Occipital lobe (tissue), 2 donors: ENCODE data around the gene TM2D1. TPM values are rescaled to one million over a fixed set of nuclear protein-coding genes. Genes with fewer than 3 reads are reported as not detected.
"Not testable (repeated sequence)": the region's sequence is repeated elsewhere in the genome, so short reads cannot be mapped to it uniquely, and the experiment has no call there.

Experiments used
- DNase-seq: peaks from one replicate; lab custom pipeline; 2025; lab: John Stamatoyannopoulos, UW
- total RNA-seq: library from RNA; depleted of rRNA; stranded (reverse); fragments of >200 nt; gene quantifications from one replicate; pipeline ENCODE4 v1.2.3, GENCODE V29; 2014

Gene TM2D1
- total RNA-seq, 1 donor from 2014 or later: 78.9 TPM

DNA sequence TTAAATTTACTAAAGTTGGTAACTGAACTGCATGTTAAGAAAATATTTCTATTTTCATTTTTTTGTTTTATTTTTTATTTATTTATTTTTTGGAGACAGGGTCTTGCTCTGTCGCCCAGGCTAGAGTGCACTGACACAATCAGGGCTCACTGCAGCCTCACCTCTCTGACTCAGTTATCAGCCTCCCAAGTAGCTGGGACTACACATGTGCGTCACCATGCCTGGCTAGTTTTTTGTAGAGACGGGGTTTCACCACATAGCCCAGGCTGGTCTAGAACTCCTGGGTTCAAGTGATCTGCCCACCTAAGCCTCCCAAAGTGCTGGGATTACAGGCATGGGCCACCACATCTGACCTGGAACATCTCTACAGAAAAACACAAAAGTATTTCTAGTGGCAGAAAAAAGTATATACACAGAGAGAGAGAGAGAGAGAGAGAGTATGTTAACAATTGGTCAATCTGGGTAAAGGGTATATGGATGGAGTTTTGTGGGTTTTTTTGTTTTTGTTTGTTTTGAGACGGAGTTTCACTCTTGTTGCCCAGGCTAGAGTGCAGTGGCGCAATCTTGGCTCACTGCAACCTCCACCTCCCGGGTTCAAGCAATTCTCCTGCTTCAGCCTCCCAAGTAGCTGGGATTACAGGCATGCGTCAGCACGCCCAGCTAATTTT, 5.8 kb downstream of the TM2D1 start:
- DNase-seq: not testable (repeated sequence)

DNA sequence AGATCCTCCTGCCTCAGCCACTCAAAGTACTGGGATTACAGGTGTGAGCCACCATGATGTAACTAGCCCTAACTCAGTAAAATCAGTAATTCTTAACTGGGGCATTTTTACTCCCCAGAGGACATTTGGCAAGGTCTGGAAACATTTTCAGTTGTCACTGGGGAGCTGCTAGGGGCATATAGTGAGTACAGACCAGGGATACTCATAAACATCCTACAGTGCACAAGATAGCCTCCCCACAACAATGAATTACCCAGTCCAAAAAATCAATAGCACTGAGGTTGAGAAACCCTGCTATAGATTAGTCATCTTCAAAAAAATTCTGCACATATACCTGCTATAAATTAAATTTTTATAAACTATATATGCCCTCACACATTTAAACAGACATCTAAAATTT, 13.0 kb downstream of the TM2D1 start:
- no peak for DNase-seq

DNA sequence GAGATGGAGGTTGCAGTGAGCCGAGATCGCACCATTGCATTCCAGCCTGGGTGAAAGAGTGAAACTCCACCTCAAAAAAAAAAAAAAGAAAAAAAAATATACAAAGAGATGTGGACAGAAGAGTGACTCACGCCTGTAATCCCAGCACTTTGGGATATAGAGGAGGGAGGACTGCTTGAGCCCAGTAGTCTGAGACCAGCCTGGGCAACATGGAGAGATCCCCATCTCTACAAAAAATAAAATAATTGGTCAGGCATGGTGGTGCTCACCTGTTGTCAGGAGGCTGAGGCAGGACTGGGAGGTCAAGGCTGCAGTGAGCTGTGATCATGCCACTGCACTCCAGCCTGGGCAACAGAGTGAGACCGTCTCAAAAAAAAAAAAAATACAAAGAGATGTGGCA, 13.7 kb downstream of the TM2D1 start:
- not testable (repeated sequence) for DNase-seq

DNA sequence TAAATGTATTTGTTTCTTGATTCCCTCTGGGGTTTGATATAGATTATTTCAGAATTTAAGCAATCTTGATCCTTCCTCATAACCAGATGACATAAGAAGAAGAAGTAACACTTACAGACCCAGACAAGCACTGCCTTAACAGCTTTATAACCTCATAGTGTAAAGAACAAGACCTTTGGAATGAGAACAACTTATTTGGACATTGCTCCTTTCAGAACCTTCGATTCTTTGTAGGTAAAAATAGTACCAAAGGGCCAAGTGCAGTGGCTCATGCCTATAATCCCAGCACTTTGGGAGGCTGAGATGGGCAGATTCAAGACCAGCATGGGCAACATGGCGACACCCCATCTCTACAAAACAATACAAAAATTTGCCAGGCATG, 15.0 kb downstream of the TM2D1 start:
- no peak for DNase-seq

DNA sequence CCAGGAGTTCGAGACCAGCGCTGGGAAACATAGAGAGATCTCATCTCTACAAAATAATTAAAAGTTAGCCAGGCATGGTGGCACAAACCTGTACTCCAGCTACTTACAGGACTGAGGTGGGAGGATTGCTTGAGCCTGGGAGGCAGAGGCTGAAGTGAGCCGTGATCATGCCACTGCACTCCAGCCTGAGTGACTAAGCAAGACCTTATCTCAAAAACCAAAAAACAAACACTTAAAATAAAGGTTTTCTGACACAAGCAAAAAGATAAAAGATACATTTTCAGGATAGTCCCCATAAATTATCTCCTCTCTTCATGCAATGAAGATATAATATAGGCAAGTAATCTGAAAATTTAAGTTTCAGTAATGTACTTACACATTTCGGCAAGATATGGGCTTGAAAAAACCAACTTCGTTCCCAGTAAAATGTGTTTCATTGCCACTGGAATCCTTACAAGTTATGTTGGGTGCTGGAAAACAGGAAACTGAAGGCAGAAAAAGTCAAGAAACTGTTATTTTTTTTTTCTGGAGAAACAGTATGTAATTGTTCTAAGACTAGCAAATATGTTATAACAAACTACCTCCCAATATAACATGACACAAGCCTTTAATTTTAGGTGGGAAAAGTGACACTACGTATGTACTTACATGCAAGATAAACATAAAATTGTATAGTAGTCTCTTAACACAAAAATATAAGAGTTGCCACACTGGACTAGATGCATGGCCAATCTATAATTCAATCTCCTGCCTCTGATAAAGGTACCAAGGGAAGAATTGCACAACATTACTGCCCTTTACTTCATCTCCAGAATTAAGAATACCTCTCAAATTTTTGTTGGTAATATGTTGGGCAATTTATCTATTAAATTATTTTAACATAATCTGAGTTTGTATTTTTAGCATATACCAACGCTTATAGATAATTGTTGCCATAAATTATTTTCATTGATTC, 15.7 kb downstream of the TM2D1 start:
- DNase-seq: no peak

DNA sequence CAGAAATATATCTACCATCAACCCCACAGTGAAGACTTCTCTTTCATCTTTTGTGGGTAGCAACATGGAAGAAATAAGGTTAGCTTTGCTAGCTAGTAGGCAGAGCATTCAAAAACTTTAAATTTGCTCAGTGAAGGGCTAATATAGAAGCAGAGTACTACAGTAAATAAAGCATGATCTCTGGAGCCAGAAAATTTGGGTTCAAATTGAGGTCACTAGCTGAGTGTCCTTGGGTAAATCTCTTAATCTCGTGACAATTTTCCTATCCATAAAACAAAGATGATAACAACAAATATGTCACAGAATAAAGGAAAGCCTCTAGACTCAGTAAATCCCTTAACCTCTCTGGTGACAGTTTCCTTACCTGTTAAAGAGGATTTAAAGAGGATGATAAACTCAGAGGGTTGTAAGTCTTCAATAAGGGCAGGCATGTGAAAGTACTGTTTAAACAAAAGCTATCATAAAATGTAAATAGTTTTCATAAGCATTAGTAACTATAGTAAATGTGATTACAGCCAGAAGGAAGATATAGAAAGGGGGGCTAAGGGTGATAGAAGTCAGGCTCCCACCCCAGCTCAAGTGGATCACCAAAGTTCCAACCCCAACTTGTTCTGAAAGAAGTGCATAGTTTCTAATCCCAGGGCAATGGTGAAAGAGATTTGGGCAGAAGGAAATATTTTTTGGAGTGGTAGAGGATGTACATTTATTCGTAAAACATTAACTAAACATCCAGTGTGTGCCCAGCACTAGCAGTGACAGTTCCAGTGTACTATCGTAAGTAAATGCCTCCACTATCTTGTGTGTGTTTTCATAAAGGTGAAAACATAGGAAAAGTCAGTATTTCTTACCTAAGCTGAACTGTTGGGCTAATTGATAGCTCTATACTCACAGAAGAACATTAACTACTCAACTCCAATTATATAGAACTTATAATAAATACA, 24.8 kb downstream of the TM2D1 start:
- no peak for DNase-seq

DNA sequence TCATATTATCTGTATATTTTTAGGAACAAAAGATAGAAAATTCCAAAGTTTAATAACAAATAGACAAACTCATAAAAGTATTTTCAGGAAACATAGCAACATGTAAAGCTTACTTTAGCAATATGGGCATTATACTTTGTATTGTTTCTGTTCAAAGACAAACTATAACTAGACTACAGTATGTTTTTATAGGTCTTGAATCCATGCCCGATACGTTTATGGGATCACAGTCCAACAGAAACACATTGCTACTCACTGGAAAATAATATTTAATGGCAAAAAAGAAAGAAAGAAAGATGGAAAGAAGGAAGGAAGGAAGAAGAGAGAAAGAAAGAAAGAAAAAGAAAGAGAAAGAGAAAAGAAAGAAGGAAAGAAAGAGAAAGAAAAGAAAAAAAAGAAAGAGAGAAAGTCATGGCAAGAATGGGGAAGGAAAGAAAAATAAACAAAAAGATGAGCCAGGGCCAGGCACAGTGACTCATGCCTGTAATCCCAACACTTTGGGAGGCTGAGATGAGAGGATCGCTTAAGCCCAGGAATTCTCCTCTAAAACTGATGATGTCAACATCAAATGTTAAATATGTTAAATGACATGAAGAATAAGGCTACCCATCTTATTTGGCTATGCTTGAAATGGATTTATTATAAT, 32.7 kb downstream of the TM2D1 start:
- no peak for DNase-seq

DNA sequence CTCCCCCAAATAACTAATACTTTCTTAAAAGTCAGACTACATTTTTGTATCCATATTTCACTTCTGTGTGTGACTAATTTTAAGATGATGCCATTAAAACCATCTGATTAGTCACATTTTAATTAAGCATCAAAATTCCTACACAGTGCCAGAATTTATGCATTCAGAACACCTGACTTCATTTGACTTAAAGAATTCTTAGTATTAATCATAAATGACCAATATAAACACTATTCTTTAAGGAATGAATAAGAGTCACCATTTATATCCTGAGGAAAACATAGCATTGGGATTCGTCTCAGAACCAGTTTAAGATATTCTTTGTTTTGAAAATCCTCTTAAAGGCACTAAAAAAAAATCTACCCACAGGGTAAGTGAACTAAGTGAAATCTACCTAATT, 37.0 kb downstream of the TM2D1 start:
- no peak for DNase-seq

DNA sequence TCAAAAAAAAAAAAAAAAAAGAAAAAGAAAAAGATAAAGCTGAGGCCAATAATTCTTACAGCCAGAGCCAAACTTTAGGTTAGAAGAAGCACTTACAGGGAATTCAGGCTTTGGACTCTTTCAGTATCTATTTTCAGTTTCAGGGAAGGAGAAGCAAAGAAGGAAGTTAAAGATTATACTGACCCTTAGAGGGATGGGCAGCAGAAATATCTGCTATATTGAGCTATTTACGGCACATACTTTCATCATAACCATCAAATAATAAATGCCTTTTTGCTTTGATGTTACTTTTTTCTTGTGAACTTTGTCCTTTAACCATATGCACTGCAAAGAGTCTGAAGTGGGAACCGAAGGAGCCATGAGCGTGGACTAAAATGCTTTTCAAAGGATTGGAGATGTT, 42.0 kb downstream of the TM2D1 start:
- DNase-seq: no peak

DNA sequence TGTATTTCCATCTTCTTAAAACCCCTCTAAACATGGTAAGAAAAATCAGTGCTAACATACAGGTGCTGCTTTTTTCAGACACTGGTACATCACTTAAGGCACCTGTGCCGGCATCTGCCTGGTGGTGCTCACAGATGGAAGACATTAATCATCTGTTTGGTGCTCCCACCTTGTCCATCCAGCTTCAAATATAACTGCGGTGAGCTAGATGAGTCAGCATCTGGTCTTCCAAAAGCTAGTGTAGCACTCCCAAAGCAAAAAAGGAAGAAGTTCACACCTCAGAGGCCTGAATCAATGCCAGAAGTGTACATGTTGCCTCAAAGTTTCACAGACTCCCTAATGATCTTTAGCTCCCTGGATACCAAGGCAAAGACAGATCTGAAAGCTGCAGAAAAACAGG, 44.4 kb downstream of the TM2D1 start:
- peak; percentile 20 for DNase-seq

DNA sequence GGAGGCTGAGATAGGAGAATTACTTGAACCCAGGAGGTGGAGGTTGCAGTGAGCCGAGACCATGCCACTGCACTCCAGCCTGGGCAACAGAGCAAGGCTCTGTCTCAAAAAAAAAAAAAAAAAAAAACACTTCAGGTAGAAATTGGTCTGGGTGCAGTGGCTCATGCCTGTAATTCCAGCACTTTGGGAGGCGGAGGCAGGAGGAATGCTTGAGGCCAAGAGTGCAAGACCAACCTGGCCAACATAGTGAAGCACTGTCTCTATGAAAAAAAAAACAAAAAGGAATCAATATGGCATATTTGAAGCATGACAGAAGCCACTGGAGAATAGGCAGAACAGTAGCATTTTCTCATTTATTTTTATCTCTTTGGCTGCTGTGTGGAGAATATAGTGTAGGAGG, 48.1 kb downstream of the TM2D1 start:
- DNase-seq: not testable (repeated sequence)

DNA sequence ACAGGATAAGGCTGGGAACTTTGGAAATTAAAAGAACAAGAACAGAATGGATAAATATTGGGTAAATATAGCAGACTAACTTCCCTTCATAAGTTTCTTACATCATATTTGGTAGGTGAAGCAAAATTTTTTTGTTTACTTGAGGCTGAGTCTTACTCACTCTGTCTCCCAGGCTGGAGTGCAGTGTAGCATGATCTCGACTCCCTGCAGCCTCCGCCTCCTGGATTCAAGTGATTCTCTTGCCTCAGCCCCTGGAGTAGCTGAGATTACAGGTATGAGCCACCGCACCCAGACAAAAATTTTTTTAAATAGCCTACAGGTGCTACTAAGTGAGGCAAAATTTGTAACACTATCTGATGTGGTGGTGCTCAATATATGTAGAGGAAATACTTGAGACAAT, 50.7 kb downstream of the TM2D1 start:
- DNase-seq: no peak

DNA sequence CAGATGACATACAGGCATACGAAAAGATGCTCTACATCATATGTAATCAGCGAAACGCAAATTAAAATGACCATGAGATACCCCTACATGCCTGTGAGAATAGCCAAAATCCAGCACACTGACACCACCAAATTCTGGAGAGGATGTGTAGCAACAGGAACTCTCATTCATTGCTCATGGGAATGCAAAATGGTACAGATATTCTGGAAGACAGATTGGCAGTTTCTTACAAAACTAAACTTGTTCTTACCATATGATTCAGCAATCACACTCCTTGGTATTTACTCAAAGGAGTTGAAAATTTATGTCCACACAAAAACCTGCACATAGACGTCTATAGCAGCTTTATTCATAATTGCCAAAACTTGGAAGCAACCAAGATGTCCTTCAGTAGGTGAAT, 52.6 kb downstream of the TM2D1 start:
- DNase-seq: no peak

DNA sequence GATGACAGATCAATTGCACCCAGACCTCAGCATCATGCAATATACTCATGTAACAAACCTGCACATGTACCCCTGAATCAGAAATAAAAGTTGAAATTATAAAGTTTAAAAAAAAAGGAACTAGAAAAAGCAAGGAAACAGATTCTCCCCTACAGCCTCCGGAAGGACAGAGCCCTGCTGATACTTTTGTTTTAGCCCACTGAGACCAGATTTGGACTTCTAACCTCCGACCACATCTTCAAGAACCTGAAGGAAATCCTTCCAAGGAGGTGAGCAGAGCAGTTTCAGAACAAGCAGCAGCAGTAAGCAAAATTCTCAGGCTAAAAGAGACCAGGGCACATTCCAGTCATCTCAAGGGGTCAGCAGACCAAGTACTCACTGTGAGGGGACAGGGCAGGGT, 54.5 kb downstream of the TM2D1 start:
- no peak for DNase-seq

DNA sequence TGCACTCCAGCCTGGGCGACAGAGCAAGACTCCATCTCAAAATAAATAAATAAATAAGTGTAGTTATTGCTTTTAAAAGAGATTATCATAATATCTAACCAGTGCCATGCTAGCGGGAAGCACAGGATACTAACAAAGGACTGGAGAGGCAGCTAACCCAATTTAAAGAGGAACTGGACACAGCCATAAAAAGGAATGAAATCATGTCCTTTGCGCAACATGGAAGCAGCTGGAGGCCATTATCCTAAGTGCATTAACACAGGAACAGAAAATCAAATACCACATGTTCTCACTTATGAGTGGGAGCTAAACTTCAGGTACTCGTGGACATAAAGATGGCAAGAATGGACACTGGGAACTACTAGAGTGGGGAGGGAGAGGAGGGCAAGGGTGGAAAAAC, 54.9 kb downstream of the TM2D1 start:
- DNase-seq: no peak

DNA sequence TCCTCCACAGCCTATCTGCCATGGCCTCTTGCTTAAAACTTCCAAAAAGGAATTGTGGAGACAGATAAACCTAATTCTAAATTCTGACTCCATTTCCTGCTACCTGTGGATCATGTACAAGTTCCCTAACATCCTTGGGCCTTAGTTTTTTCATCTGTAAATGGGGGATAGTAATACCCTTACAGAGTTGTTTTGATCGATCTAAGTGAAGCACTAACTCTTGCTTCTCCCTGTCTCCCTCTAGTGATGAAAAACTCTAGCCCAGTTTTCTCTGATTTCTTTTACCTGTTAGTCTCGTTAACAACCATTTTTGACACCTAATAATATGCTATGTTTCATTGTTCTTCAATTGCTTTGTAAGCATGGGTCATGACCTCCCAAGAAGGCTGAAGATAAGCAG, 65.9 kb downstream of the TM2D1 start:
- no peak for DNase-seq

DNA sequence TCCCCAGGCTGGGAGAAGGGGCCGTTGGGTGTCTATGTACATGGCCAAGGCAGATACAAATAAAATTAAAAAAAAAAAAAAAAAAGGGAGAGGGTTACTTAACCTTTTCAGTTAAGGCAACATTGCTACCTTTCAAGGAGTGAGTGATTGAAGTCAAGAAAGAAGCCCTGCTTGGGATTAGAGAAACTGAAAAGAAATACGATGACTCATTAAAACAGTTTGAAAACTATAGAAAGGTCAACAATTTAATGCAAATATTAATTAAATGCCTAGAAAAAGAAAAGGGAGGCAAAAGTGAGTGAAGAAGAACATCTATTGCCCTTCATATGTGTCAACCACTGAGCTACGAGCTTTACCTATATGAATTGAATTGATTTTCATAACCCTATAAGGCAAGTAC, 69.5 kb downstream of the TM2D1 start:
- no peak for DNase-seq

DNA sequence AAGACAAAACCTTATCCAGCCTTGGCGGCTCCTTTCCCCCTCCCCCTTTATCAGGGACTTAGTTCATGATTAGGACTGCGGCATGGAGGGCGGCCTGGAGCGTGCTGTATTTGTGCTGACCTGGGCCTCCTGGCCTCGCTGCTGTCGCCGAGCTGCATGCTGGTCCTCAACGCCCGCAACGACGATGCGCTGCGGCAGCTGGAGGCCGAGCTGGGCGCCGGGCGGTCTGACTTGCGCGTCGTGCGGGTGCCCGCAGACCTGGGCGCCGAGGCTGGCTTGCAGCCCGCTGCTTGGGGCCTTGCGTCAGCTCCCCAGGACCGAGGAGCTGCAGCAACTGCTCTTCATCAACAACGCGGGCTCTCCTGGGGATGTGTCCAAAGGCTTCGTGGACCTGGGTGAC, 70.9 kb downstream of the TM2D1 start:
- DNase-seq: no peak

DNA sequence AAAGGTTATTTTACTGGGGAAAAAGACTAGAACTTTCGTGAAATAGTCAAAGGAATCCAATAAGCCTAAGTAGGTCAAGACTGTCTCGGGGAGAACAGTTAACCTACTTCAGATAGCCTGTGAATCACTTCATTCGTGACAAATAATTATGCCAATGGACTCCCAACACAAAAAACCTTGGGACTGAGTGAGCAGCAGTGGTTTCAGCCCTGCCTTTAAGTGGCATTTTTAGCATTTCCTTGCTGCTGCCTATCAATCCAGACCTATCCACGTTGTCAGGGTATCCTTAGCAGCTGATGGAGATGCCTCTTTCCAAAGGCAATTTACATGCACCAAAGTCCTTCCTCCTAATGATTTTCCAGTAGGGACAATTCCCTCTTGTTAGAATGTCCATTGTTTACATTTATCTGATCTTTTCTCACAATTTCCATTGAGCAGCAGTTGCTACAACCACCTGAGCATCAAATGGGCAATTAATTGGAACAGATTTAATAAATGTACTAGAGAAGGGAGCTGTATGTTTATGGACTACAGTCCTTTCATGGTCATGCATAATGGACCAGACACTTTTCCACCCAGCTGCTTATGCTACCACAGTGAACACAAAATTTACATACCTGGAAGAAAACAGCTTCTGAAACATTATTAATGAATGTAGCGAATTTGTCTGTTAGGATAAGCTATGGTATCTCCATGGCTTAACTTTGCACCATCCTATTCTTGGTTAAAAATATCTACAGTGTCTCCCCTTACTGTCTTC, 75.8 kb downstream of the TM2D1 start:
- no peak for DNase-seq

DNA sequence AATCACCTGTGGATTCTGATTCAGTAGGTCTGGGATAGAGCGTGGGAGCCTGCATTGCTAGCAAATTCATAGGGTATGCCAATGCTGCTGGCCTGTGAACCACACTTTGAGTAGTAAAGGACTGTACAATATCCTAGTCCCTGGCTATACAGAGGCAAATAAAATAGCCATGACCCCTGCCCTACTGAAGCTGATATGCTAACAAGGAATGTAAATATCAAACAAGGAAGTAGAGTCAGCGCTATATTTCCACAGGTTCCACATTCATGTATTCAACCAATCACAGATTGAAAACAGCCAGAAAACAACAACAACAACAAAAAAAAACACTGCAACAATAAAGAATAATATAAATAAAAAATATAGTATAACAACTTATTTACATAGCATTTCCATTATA, 77.8 kb downstream of the TM2D1 start:
- no peak for DNase-seq

DNA sequence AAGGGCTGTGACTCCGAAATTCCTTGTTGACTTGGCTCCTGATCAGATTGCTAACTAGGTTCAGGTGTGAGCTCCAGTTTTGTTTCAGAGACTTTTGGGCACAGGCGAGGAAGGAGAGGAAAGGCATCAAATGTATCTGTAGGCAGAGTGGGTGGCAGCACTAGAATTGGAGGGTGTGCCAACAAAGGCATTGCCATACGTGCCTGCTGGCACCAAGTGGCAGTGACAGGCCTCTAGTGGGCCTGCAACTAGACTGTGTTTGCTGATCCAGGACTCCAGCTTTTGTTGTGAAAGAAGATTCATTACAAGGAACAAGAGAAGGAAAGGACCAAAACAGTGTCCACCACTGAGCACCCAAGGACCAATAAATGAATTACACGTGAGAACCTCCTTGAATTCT, 79.5 kb downstream of the TM2D1 start:
- DNase-seq: peak; percentile 28
